Measurements from ENCODE around the gene ZNF394. TPM values are rescaled to one million over a fixed set of nuclear protein-coding genes. Genes with fewer than 3 reads are reported as not detected.

Gene ZNF394
- total RNA-seq, 1 experiment from 2014 or later = 22.1 TPM

- intact Hi-C loops (cut with micrococcal nuclease) = no loop called here
Measured at GRCh38 chr7:99453105-99453504, 47.0 kb downstream of the ZNF394 start.

More at GRCh38 chr7:99453105-99453504, 47.0 kb downstream of the ZNF394 start:
- TF ChIP-seq POLR2AphosphoS5 (IDR thresholded peaks at IDR 0.05; ENCODE audit: low read depth, low read length) (no peak), MAX (IDR thresholded peaks at IDR 0.05) (no peak), JUND (IDR thresholded peaks at IDR 0.05) (no peak), ZBTB33 (IDR thresholded peaks at IDR 0.05; ENCODE audit: extremely low read depth, insufficient replicate concordance, low read length) (no peak), EZH2 (IDR thresholded peaks at IDR 0.05) (no peak), ELF1 (IDR thresholded peaks at IDR 0.05; ENCODE audit: borderline replicate concordance, low read depth) (no peak), TCF7L2 (IDR thresholded peaks at IDR 0.05; ENCODE audit: borderline replicate concordance, extremely low read depth, insufficient read depth, insufficient read length) (no peak), CBX3 (IDR thresholded peaks at IDR 0.05; ENCODE audit: low read depth) (no peak), EZH2phosphoT487 (IDR thresholded peaks at IDR 0.05; ENCODE audit: borderline replicate concordance) (no peak), POLR2A (IDR thresholded peaks at IDR 0.05; ENCODE audit: borderline replicate concordance, extremely low read depth, insufficient read depth, insufficient read length) (no peak), ZNF274 (IDR thresholded peaks at IDR 0.05; ENCODE audit: low read depth, low read length) (no peak), SP1 (IDR thresholded peaks at IDR 0.05; ENCODE audit: low read depth) (no peak), SRF (IDR thresholded peaks at IDR 0.05; ENCODE audit: low read depth) (no peak), SIN3A (IDR thresholded peaks at IDR 0.05; ENCODE audit: low read depth) (no peak), REST (IDR thresholded peaks at IDR 0.05; ENCODE audit: low read depth) (no peak), FOSL1 (IDR thresholded peaks at IDR 0.05; ENCODE audit: low read depth) (no peak), ATF3 (IDR thresholded peaks at IDR 0.05) (no peak), CTCF (IDR thresholded peaks at IDR 0.05 in 2 of 3, conservative IDR thresholded peaks at IDR 0.05 in 1 of 3; ENCODE audit: borderline replicate concordance in 1 of 3, insufficient read depth in 1 of 3, low read depth in 2 of 3, low read length in 2 of 3) (no peak)
- Histone ChIP-seq H3K27ac (ENCODE audit: low read depth, low read length) (no peak overlapping the region), H3K4me3 (replicated peaks in 1 of 2; ENCODE audit: low read depth in 1 of 2, low read length in 2 of 2) (no peak overlapping the region), H3K9me2 (ENCODE audit: insufficient read depth) (no peaks in the 10 kb centered on the region), H3K27me3 (ENCODE audit: insufficient read depth, low read length) (no peaks in the 10 kb centered on the region), H3K4me1 (ENCODE audit: control insufficient read depth in 1 of 2, insufficient read depth in 2 of 2, low read length in 2 of 2) (no peaks in the 10 kb centered on the region), H2AFZ (ENCODE audit: low read depth, low read length, poor library complexity, severe bottlenecking) (no peak overlapping the region), H3K9ac (ENCODE audit: low read length) (no peak overlapping the region), H3K36me3 (ENCODE audit: control insufficient read depth in 1 of 2, insufficient read depth in 2 of 2, low read length in 2 of 2) (peaks cover 37 to 63% of the 10 kb centered on the region in 2 experiments; a peak in 3 of 4 replicates), H3K9me3 (ENCODE audit: control insufficient read depth in 1 of 2, insufficient read depth in 1 of 2, low read depth in 1 of 2, low read length in 2 of 2) (no peaks in the 10 kb centered on the region), H4K20me1 (ENCODE audit: insufficient read depth) (no peaks in the 10 kb centered on the region), H3K79me2 (ENCODE audit: insufficient read depth, low read length) (peaks cover 32% of the 10 kb centered on the region; the same call in 1 of the 2 replicates), H3K4me2 (ENCODE audit: low read length) (no peak overlapping the region)
- ChIA-PET RAD21 (ENCODE audit: low non-redundant PET in 1 of 2, low total read pairs in 2 of 2, uncharacterized antibody in 2 of 2, unreplicated experiment in 2 of 2) (no interaction called here), POLR2A (no interaction called here), CTCF (no interaction called here)
- DNase-seq (ENCODE audit: low read depth, low spot score) (no peak), ATAC-seq (no peak)
- BruUV-seq (replicated peaks) = no TSS peak

All from HCT116 (cell line).